Liver (tissue), 9 donors: ENCODE data around the gene CHTF18. TPM values are rescaled to one million over a fixed set of nuclear protein-coding genes. Genes with fewer than 3 reads are reported as not detected.

Experiments
- DNase-seq: peaks from one replicate; pipeline ENCODE4 v3.0.0-alpha.2; 2017; ENCODE audit warnings: low spot score
- H3K27ac ChIP-seq, 2 donors: one replicate each; pipeline ENCODE4 v1.7.0; 2013; ENCODE audit warnings: inconsistent platforms in 2 of 2, low read length in 2 of 2, control low read depth in 1 of 2, low read depth in 1 of 2, mild to moderate bottlenecking in 1 of 2
- H3K27me3 ChIP-seq, 4 donors: one replicate each; pipeline versions ENCODE4 v1.6.1 to v1.7.0; 2013; ENCODE audit warnings: low read length in 3 of 4, inconsistent platforms in 1 of 4, mild to moderate bottlenecking in 1 of 4, moderate library complexity in 1 of 4; ENCODE audit not compliant: control insufficient read depth in 4 of 4, insufficient read depth in 4 of 4
- H3K36me3 ChIP-seq, 4 donors: one replicate each; pipeline versions ENCODE4 v1.6.1 to v1.7.0; 2013; ENCODE audit warnings: low read length in 3 of 4, mild to moderate bottlenecking in 3 of 4, low read depth in 1 of 4, moderate library complexity in 1 of 4; ENCODE audit not compliant: control insufficient read depth in 4 of 4, insufficient read depth in 3 of 4
- H3K4me1 ChIP-seq, 4 donors: one replicate each; pipeline versions ENCODE4 v1.6.1 to v1.7.0; 2013; ENCODE audit warnings: low read length in 3 of 4, mild to moderate bottlenecking in 3 of 4, moderate library complexity in 1 of 4; ENCODE audit not compliant: control insufficient read depth in 4 of 4, insufficient read depth in 4 of 4
- H3K4me3 ChIP-seq, 3 donors: one replicate each; pipeline versions ENCODE4 v1.6.1 to v1.7.0; 2013; ENCODE audit warnings: low read length in 3 of 3, control low read depth in 1 of 3, low read depth in 1 of 3, mild to moderate bottlenecking in 1 of 3
- H3K9ac ChIP-seq, 2 donors: one replicate each; pipeline ENCODE4 v1.7.0; 2013; ENCODE audit warnings: low read length in 2 of 2, mild to moderate bottlenecking in 2 of 2, moderate library complexity in 2 of 2, control low read depth in 1 of 2, low read depth in 1 of 2
- H3K9me3 ChIP-seq, 4 donors: one replicate each; pipeline versions ENCODE4 v1.6.1 to v1.7.0; 2013; ENCODE audit warnings: low read length in 3 of 4; ENCODE audit not compliant: control insufficient read depth in 4 of 4
- ATF3 ChIP-seq: IDR thresholded peaks from 2 replicates; pipeline ENCODE4 v1.6.1; 2016; ENCODE audit warnings: antibody characterized with exemption
- CTCF ChIP-seq: fragments of 150-350 bp; IDR thresholded peaks from 2 replicates; pipeline ENCODE4 v1.5.1; 2017; ENCODE audit warnings: improper control_type of control experiment, low read depth, low read length; ENCODE audit not compliant: missing input control
- EGR1 ChIP-seq, 2 donors: IDR thresholded peaks; 2 replicates each; pipeline ENCODE4 v1.6.1; 2016 to 2018; ENCODE audit warnings: antibody characterized with exemption in 2 of 2, low read depth in 2 of 2
- FOXA1 ChIP-seq: IDR thresholded peaks from 2 replicates; pipeline ENCODE4 v1.6.1; 2016; ENCODE audit warnings: antibody characterized with exemption
- FOXA2 ChIP-seq: IDR thresholded peaks from 2 replicates; pipeline ENCODE4 v1.6.1; 2016; ENCODE audit warnings: antibody characterized with exemption
- GABPA ChIP-seq, 2 donors: IDR thresholded peaks in 1 of 2; conservative IDR thresholded peaks in 1 of 2; 2 replicates each; pipeline ENCODE4 v1.6.1; 2016; ENCODE audit warnings: antibody characterized with exemption in 2 of 2, mild to moderate bottlenecking in 1 of 2, moderate library complexity in 1 of 2
- HNF4A ChIP-seq, 2 donors: conservative IDR thresholded peaks; 2 replicates each; pipeline ENCODE4 v1.6.1; 2016; ENCODE audit warnings: antibody characterized with exemption in 2 of 2, mild to moderate bottlenecking in 2 of 2
- HNF4G ChIP-seq: IDR thresholded peaks from 2 replicates; pipeline ENCODE4 v1.6.1; 2016; ENCODE audit warnings: antibody characterized with exemption
- JUND ChIP-seq, 2 donors: IDR thresholded peaks; 2 replicates each; pipeline ENCODE4 v1.6.1; 2016; ENCODE audit warnings: antibody characterized with exemption in 2 of 2
- MAX ChIP-seq: IDR thresholded peaks from 2 replicates; pipeline ENCODE4 v1.6.1; 2016; ENCODE audit warnings: antibody characterized with exemption
- RAD21 ChIP-seq, 2 donors: IDR thresholded peaks; 2 replicates each; pipeline ENCODE4 v1.6.1; 2016; ENCODE audit warnings: antibody characterized with exemption in 2 of 2, mild to moderate bottlenecking in 2 of 2
- RXRA ChIP-seq, 2 donors: IDR thresholded peaks; 2 replicates each; pipeline ENCODE4 v1.6.1; 2017 to 2018; ENCODE audit warnings: antibody characterized with exemption in 2 of 2, mild to moderate bottlenecking in 1 of 2
- SP1 ChIP-seq: IDR thresholded peaks from 2 replicates; pipeline ENCODE4 v1.6.1; 2018; ENCODE audit warnings: antibody characterized with exemption, mild to moderate bottlenecking
- TAF1 ChIP-seq: conservative IDR thresholded peaks from 2 replicates; pipeline ENCODE4 v1.6.1; 2016; ENCODE audit warnings: antibody characterized with exemption, mild to moderate bottlenecking
- YY1 ChIP-seq: IDR thresholded peaks from 2 replicates; pipeline ENCODE4 v1.6.1; 2016; ENCODE audit warnings: antibody characterized with exemption, mild to moderate bottlenecking
- WGBS: extraction: QIAGEN DNeasy Blood & Tissue Kit; methylation state at CpG from one replicate; pipeline ENCODE4 v1.1.7; 2013; 5-methylcytosine and 5-hydroxymethylcytosine counted together
- polyA plus RNA-seq, 2 donors: library from polyadenylated mRNA; stranded (reverse) in 1 of 2; unstranded in 1 of 2; fragments of 200-250 nt in 1 of 2; fragments of >200 nt in 1 of 2; fragmentation: Nextera tagmentation in 1 of 2; extraction: Ambion mirVana in 1 of 2; gene quantifications; one replicate each; pipeline versions ENCODE4 v1.2.1 to v1.2.3, GENCODE V29; 2013 to 2015
- total RNA-seq, 2 donors: library from RNA; depleted of rRNA; stranded (reverse); fragments of >200 nt; gene quantifications; one replicate each; pipeline ENCODE4 v1.2.3, GENCODE V29; 2014
- TF ChIP-seq, protein P1 (sequence below): IDR thresholded peaks from 2 replicates; pipeline ENCODE4 v1.6.1; 2016; ENCODE audit warnings: antibody characterized with exemption
- donor health status: healthy.
- donor health status: healthy.
- donor health status: healthy.
- donor health status: healthy.
- donor health status: healthy.

The CHTF18 gene
- total and polyA plus RNA-seq, 4 donors: 1.7 to 15.6 (median 3.9) TPM

DNA sequence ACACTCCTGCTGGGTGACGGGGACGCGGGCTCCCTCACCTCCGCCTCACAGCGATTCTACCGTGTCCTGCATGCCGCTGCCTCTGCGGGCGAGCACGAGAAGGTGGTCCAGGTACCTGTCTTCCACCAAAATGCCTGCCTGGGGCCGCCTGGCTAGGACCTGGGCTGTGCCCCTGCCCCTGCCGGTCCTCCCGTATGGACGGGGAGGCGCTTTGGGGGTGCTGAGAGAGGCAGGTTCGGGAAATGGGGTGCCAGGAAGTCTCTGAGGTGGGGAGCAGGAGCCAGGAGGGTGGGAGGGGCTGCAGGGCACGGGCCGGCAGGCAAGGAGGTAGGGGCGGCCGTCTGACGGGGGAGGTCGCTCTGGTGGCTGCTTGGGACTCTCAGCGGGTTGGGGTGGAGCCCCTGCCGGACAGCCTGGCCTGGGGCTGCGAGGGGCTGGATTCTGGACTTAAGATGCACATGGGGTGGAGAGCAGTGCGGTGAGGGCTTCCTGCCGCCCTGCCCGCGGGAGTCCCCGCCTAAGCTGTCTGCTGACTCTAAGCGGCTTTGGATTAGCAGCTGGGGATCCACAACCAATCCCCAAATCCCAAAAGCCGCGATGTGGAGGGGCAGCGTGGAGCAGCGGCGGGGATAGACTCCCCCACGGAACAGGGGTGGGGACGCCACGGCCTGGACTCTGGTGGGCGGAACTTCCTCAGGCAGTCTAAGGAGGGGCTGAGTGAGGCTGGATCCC, 5.8 kb downstream of the CHTF18 start (continued):
- TF ChIP-seq, protein P1, sequence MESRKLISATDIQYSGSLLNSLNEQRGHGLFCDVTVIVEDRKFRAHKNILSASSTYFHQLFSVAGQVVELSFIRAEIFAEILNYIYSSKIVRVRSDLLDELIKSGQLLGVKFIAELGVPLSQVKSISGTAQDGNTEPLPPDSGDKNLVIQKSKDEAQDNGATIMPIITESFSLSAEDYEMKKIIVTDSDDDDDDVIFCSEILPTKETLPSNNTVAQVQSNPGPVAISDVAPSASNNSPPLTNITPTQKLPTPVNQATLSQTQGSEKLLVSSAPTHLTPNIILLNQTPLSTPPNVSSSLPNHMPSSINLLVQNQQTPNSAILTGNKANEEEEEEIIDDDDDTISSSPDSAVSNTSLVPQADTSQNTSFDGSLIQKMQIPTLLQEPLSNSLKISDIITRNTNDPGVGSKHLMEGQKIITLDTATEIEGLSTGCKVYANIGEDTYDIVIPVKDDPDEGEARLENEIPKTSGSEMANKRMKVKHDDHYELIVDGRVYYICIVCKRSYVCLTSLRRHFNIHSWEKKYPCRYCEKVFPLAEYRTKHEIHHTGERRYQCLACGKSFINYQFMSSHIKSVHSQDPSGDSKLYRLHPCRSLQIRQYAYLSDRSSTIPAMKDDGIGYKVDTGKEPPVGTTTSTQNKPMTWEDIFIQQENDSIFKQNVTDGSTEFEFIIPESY: no peak
- no peak for TF ChIP-seq RXRA (IDR thresholded peaks at IDR 0.05)
- no peak for TF ChIP-seq HNF4G
- no peak for TF ChIP-seq ATF3
- TF ChIP-seq TAF1: no peak
- TF ChIP-seq YY1: no peak
- TF ChIP-seq JUND (IDR thresholded peaks at IDR 0.05): no peak
- no peak for TF ChIP-seq FOXA2
- no peak for TF ChIP-seq MAX
- no peak for TF ChIP-seq RAD21 (IDR thresholded peaks at IDR 0.05)

DNA sequence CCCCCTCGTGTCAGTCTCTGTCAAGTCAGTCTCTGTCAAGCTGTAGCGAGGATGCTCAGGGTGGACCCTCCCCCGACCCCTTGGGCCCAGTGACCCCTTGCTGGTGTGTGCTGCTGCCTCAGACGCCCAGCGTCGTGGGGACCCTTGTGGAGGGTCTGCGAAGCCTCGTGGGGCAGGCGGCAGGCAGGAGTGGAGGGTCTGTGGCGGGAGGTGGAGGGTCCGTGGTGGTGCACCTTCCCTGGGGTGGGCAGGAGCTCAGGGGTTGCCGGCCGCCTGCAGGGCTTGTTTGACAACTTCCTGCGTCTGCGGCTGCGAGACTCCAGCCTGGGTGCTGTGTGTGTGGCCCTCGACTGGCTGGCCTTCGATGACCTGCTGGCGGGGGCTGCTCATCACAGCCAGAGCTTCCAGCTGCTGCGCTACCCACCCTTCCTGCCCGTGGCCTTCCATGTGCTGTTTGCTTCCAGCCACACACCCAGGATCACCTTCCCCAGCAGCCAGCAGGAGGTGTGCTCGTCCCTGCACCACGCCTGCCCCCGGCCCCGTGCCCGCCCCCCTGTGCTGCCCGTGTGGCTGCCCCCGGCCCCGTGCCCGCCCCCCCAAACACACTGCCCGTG, 6.5 kb downstream of the CHTF18 start:
- H3K4me1 ChIP-seq: peaks cover 0 to 2% (median 0%) of the 10 kb centered on the region in 4 donors
- H3K9ac ChIP-seq: no peak overlapping the region
- H3K4me3 ChIP-seq: no peak overlapping the region
- no peak for DNase-seq
- WGBS: 90% methylated on average over 31 of the region's 31 CpGs
- no peaks in the 10 kb centered on the region for H3K36me3 ChIP-seq
- TF ChIP-seq EGR1 (IDR thresholded peaks at IDR 0.05; ENCODE audit: low read depth in 2 of 2): no peak
- no peak for TF ChIP-seq CTCF
- no peak for TF ChIP-seq SP1
- TF ChIP-seq YY1: no peak
- no peak for TF ChIP-seq JUND (IDR thresholded peaks at IDR 0.05)
- TF ChIP-seq, protein P1: no peak
- no peak for TF ChIP-seq MAX
- TF ChIP-seq HNF4A (conservative IDR thresholded peaks at IDR 0.05): no peak
- no peak for TF ChIP-seq GABPA (IDR thresholded peaks at IDR 0.05 in 1 of 2, conservative IDR thresholded peaks at IDR 0.05 in 1 of 2)
- no peak for TF ChIP-seq FOXA1
- no peak for TF ChIP-seq ATF3
- no peak for TF ChIP-seq TAF1
- no peaks in the 10 kb centered on the region for H3K9me3 ChIP-seq
- no peak overlapping the region for H3K27ac ChIP-seq
- peaks cover 0 to 3% (median 0%) of the 10 kb centered on the region in 4 donors for H3K27me3 ChIP-seq
